Keratinocyte (primary cell): ENCODE results near the gene COPA. TPM values are rescaled to one million over a fixed set of nuclear protein-coding genes. Genes with fewer than 3 reads are reported as not detected.

Experiments
- DNase-seq: peaks from one replicate; pipeline ENCODE4 v3.0.0-alpha.2; 2011; ENCODE audit warnings: low read depth, missing footprints, low spot score
- FAIRE-seq: peaks from 2 replicates; lab custom pipeline; 2011; peaks lifted over from hg19 to GRCh38; lab: Jason Lieb, UNC
- H2AFZ ChIP-seq: 2 replicates; pipeline ENCODE4 v1.6.0; 2012; ENCODE audit warnings: low read length, control low read depth, inconsistent platforms; ENCODE audit not compliant: control insufficient read depth
- H3K27ac ChIP-seq: 2 replicates; pipeline ENCODE4 v1.5.1; 2011; ENCODE audit warnings: low read length; ENCODE audit not compliant: control insufficient read depth, insufficient read depth
- H3K27me3 ChIP-seq: 3 replicates; pipeline ENCODE4 v1.6.0; 2011; ENCODE audit warnings: low read length; ENCODE audit not compliant: control insufficient read depth, insufficient read depth; ENCODE audit errors: extremely low read depth
- H3K36me3 ChIP-seq, 2 experiments: 2 replicates in 1 of 2; 3 replicates in 1 of 2; pipeline ENCODE4 v1.5.1; 2011; ENCODE audit warnings: low read length in 2 of 2, mild to moderate bottlenecking in 1 of 2; ENCODE audit not compliant: control insufficient read depth in 2 of 2, insufficient read depth in 2 of 2; ENCODE audit errors: extremely low read depth in 1 of 2
- H3K4me1 ChIP-seq: 3 replicates; pipeline ENCODE4 v1.5.1; 2011; ENCODE audit warnings: low read length; ENCODE audit not compliant: control insufficient read depth, insufficient read depth; ENCODE audit errors: extremely low read depth
- H3K4me2 ChIP-seq: 3 replicates; pipeline ENCODE4 v1.6.0; 2011; ENCODE audit warnings: low read depth, low read length; ENCODE audit not compliant: control insufficient read depth, insufficient read depth; ENCODE audit errors: extremely low read depth
- H3K4me3 ChIP-seq, 3 experiments: fragments of 200-600 bp in 1 of 3; sonication (generic) in 1 of 3; 2 replicates in 2 of 3; 3 replicates in 1 of 3; pipeline ENCODE4 v1.5.1; 2011 to 2016; ENCODE audit warnings: low read length in 3 of 3, mild to moderate bottlenecking in 3 of 3, control low read depth in 2 of 3, inconsistent platforms in 1 of 3, low read depth in 1 of 3, mixed read lengths in 1 of 3, mixed run types in 1 of 3, moderate library complexity in 1 of 3; ENCODE audit not compliant: control insufficient read depth in 2 of 3, insufficient read depth in 2 of 3; ENCODE audit errors: extremely low read depth in 1 of 3
- H3K79me2 ChIP-seq: 2 replicates; pipeline ENCODE4 v1.6.0; 2012; ENCODE audit warnings: low read length; ENCODE audit not compliant: control insufficient read depth, insufficient read depth
- H3K9ac ChIP-seq: 3 replicates; pipeline ENCODE4 v1.6.0; 2011; ENCODE audit warnings: low read length; ENCODE audit not compliant: control insufficient read depth, insufficient read depth; ENCODE audit errors: extremely low read depth
- H3K9me1 ChIP-seq: 3 replicates; pipeline ENCODE4 v1.6.0; 2011; ENCODE audit warnings: low read length; ENCODE audit not compliant: control insufficient read depth, insufficient read depth; ENCODE audit errors: extremely low read depth
- H3K9me3 ChIP-seq: 2 replicates; pipeline ENCODE4 v1.5.1; 2012; ENCODE audit warnings: low read depth, low read length; ENCODE audit not compliant: control insufficient read depth
- H4K20me1 ChIP-seq: 3 replicates; pipeline ENCODE4 v1.6.0; 2011; ENCODE audit warnings: low read length; ENCODE audit not compliant: control insufficient read depth, insufficient read depth; ENCODE audit errors: extremely low read depth
- EZH2 ChIP-seq: IDR thresholded peaks from one replicate; pipeline ENCODE4 v1.6.1; 2012; ENCODE audit warnings: inconsistent platforms, mild to moderate bottlenecking, low read length, moderate library complexity
- dilution Hi-C: fragments of 300-500 bp; cut with MboI; formaldehyde crosslinking; loops from one replicate; pipeline ENCODE4 v1.7.0; 2020; ENCODE audit warnings: low sequenced_read_pairs; ENCODE audit not compliant: extremely low pct_ligation_motif_present
- polyA plus RNA-seq, 5 experiments: library from polyadenylated mRNA; depleted of rRNA in 3 of 5; stranded (reverse) in 3 of 5; stranded (forward) in 1 of 5; unstranded in 1 of 5; fragments of >200 nt; gene quantifications; 1 replicate in 1 of 5; 2 replicates in 3 of 5; 3 replicates in 1 of 5; pipeline versions ENCODE4 v1.2.1 to v1.2.3, GENCODE V29; 2011 to 2012; ENCODE audit warnings: missing spikeins in 2 of 5, low read depth in 1 of 5, low replicate concordance in 1 of 5
- TF ChIP-seq, protein P1 (sequence below), 3 experiments: IDR thresholded peaks in 1 of 3; conservative IDR thresholded peaks in 1 of 3; optimal IDR thresholded peaks in 1 of 3; 2 replicates in 2 of 3; 3 replicates in 1 of 3; pipeline versions ENCODE3 to v1.5.1; 2011; ENCODE audit warnings: low read length in 3 of 3, mild to moderate bottlenecking in 3 of 3, moderate library complexity in 2 of 3, control low read depth in 1 of 3, inconsistent platforms in 1 of 3; ENCODE audit not compliant: insufficient read depth in 2 of 3; ENCODE audit errors: extremely low read depth in 1 of 3

Gene COPA
- polyA plus RNA-seq, 1 donor (not counting 4 experiments of a cell fraction or from before 2014, with no cell fraction given): 169 TPM

- peaks cover 16 to 22% of the 10 kb centered on the region in 2 experiments for H3K36me3 ChIP-seq
- no peaks in the 10 kb centered on the region for H3K9me3 ChIP-seq
- H3K79me2 ChIP-seq: no peaks in the 10 kb centered on the region
- FAIRE-seq (no peak), DNase-seq (no peak)
- H3K27me3 ChIP-seq: no peaks in the 10 kb centered on the region
- TF ChIP-seq, protein P1, sequence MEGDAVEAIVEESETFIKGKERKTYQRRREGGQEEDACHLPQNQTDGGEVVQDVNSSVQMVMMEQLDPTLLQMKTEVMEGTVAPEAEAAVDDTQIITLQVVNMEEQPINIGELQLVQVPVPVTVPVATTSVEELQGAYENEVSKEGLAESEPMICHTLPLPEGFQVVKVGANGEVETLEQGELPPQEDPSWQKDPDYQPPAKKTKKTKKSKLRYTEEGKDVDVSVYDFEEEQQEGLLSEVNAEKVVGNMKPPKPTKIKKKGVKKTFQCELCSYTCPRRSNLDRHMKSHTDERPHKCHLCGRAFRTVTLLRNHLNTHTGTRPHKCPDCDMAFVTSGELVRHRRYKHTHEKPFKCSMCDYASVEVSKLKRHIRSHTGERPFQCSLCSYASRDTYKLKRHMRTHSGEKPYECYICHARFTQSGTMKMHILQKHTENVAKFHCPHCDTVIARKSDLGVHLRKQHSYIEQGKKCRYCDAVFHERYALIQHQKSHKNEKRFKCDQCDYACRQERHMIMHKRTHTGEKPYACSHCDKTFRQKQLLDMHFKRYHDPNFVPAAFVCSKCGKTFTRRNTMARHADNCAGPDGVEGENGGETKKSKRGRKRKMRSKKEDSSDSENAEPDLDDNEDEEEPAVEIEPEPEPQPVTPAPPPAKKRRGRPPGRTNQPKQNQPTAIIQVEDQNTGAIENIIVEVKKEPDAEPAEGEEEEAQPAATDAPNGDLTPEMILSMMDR (optimal IDR thresholded peaks at IDR 0.05 in 1 of 3, IDR thresholded peaks at IDR 0.05 in 1 of 3, conservative IDR thresholded peaks at IDR 0.05 in 1 of 3; ENCODE audit: extremely low read depth in 1 of 3, insufficient read depth in 2 of 3, low read length in 3 of 3): no peak
- TF ChIP-seq EZH2: no peak
- no peak overlapping the region for H3K4me3 ChIP-seq
- no peak overlapping the region for H3K27ac ChIP-seq
- no peaks in the 10 kb centered on the region for H3K9me1 ChIP-seq
- dilution Hi-C loops: no loop called here
- no peaks in the 10 kb centered on the region for H3K4me1 ChIP-seq
- H3K4me2 ChIP-seq: no peak overlapping the region
- no peak overlapping the region for H3K9ac ChIP-seq
- H4K20me1 ChIP-seq: no peaks in the 10 kb centered on the region
- H2AFZ ChIP-seq: no peak overlapping the region
These were observed 18.7 kb upstream of the COPA start for GRCh38 chr1:160361814-160362167.

GRCh38 chr1:160361199-160361598, 18.1 kb upstream of the COPA start:
- dilution Hi-C loops: no loop called here

More at GRCh38 chr1:160361199-160361598, 18.1 kb upstream of the COPA start:
- no peaks in the 10 kb centered on the region for H3K9me1 ChIP-seq
- FAIRE-seq (no peak), DNase-seq (no peak)
- H3K4me3 ChIP-seq: no peak overlapping the region
- H3K27ac ChIP-seq: no peak overlapping the region
- no peaks in the 10 kb centered on the region for H3K27me3 ChIP-seq
- no peaks in the 10 kb centered on the region for H3K9me3 ChIP-seq
- no peak overlapping the region for H3K9ac ChIP-seq
- H3K4me2 ChIP-seq: no peak overlapping the region
- H3K4me1 ChIP-seq: no peaks in the 10 kb centered on the region
- no peak for TF ChIP-seq EZH2
- TF ChIP-seq, protein P1 (optimal IDR thresholded peaks at IDR 0.05 in 1 of 3, IDR thresholded peaks at IDR 0.05 in 1 of 3, conservative IDR thresholded peaks at IDR 0.05 in 1 of 3; ENCODE audit: extremely low read depth in 1 of 3, insufficient read depth in 2 of 3, low read length in 3 of 3): no peak
- peaks cover 22 to 27% of the 10 kb centered on the region in 2 experiments for H3K36me3 ChIP-seq
- no peaks in the 10 kb centered on the region for H3K79me2 ChIP-seq
- no peak overlapping the region for H2AFZ ChIP-seq
- H4K20me1 ChIP-seq: no peaks in the 10 kb centered on the region
